SK-N-SH treated with all-trans-retinoic acid at 6 μM for 48 hours (cell line): ENCODE results near the gene PFDN5.

Experiments
- CSDC2 ChIP-seq: fragments of 250-450 bp; sonication (Bioruptor Pico); IDR thresholded peaks from 2 replicates; pipeline ENCODE4 v1.5.0; 2020; ENCODE audit warnings: mild to moderate bottlenecking, moderate library complexity
- OSR1 ChIP-seq: fragments of 250-450 bp; sonication (Bioruptor Pico); IDR thresholded peaks from 2 replicates; pipeline ENCODE4 v1.8.0; 2022; ENCODE audit warnings: moderate library complexity, mild to moderate bottlenecking, inconsistent platforms
- POU6F1 ChIP-seq: fragments of 250-450 bp; sonication (Bioruptor Pico); IDR thresholded peaks from 2 replicates; pipeline ENCODE4 v1.8.0; 2021; ENCODE audit warnings: low read depth, mild to moderate bottlenecking, moderate library complexity, borderline replicate concordance

The PFDN5 gene

GRCh38 chr12:53347905-53348304 is 52.6 kb downstream of the PFDN5 start (continued):
- no peak for TF ChIP-seq POU6F1 (CRISPR knock-in tag)
- no peak for TF ChIP-seq OSR1 (CRISPR knock-in tag)
- no peak for TF ChIP-seq CSDC2
